GM18505 (cell line): ENCODE measurements around the gene FOXRED2.
A peak's percentile ranks its signal among the peaks of the same experiment; 100 is the strongest.

Experiments used
- ATAC-seq: cut with Tn5 transposase; IDR thresholded peaks from one replicate; pipeline ENCODE4 v1.9.1; 2021; ENCODE audit not compliant: unreplicated experiment
- POLR2A ChIP-seq: IDR thresholded peaks from 4 replicates; pipeline ENCODE4 v1.6.1; 2011; ENCODE audit warnings: borderline replicate concordance; ENCODE audit not compliant: insufficient read depth, insufficient read length; ENCODE audit errors: extremely low read depth

The FOXRED2 gene

DNA sequence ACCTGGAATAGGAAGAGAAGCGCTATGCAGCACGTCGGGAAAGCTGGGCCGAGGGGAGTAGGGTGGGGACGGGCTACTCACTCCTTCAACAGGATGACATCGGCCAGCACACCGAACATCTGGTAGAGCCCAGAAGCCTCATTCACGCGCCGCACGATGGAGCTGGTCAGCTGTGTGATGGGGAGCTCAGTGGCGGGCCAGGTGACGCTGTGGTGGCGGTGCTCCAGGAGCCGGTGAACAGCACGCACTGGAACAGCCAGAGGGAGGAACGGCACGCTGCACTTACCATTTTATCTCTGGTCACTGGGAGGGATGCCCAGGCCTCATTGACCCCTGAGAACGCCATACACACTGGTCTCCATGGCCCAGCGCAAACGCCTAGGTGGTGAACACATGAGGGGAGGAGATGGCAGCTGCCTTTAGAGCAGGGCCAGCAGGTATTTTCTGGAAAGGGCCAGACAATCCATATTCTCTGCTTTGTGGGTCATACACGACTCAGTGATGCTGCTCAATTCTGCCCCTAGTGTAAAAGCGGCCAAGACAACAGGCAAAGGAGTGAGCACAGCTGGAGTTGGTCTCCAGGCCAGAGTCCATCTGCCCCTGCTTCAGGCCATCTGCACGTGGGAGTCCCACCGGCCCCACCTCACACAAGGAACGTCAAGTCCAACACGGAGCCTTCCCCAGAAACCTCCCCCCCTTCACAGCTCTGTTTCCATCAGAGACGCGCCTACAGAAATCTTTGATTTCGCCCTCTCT lies 8.8 kb downstream of the FOXRED2 start:
- ATAC-seq, result no peak
- TF ChIP-seq POLR2A, result no peak

DNA sequence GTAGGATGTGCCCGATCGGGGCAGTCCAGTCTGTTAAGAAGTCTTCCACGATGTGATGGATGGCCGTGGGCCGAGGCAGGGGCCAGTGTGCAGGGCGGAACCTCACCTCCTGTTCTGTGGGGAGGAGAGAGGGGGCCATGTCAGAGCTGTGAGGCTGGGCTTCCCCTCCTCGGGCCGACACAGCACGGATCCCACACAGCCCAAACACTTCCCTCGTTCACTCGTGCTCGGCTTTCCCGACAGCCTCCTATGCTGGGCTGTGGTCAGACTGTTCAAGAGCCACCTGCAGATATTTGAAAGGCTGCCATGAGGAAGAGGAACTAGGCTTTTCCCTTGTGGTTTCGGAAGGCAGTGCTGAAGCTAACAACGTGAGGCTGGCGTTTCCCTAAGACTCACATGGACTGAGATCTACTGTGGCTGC lies 13.1 kb downstream of the FOXRED2 start:
- no peak for ATAC-seq
- no peak for TF ChIP-seq POLR2A

GRCh38 chr22:36492109-36492508 lies 14.7 kb downstream of the FOXRED2 start:
- no peak for ATAC-seq
- no peak for TF ChIP-seq POLR2A

DNA sequence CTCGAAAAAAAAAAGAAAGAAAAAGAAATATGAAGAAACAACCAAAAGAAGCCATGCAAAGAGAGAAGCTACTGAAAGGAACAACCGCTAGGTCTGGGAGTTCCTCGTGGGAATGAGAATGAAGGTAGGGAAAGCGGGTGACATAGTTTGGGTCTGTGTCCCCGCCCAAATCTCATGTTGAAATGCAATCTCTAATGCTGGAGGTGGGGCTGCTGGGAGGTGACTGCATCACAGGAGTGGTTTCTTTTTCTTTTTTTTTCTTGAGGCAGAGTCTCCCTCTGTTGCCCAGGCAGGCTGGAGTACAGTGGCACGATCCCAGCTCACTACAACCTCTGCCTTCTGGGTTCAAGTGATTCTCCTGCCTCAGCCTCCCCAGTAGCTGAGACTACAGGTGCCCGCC lies 15.7 kb downstream of the FOXRED2 start:
- TF ChIP-seq POLR2A, result no peak
- ATAC-seq, result no peak

GRCh38 chr22:36486619-36487384 lies 20.0 kb downstream of the FOXRED2 start:
- no peak for ATAC-seq
- TF ChIP-seq POLR2A, result no peak

- ATAC-seq, result peak; percentile 75
- peak; percentile 96 for TF ChIP-seq POLR2A
Measured at GRCh38 chr22:36481393-36482168, 25.3 kb downstream of the FOXRED2 start, which contains the start of gene TXN2. Gene TXN2, minus strand, starts transcription at chr22:36481640. Its CDS starts 803 bp downstream, at chr22:36480837.

DNA sequence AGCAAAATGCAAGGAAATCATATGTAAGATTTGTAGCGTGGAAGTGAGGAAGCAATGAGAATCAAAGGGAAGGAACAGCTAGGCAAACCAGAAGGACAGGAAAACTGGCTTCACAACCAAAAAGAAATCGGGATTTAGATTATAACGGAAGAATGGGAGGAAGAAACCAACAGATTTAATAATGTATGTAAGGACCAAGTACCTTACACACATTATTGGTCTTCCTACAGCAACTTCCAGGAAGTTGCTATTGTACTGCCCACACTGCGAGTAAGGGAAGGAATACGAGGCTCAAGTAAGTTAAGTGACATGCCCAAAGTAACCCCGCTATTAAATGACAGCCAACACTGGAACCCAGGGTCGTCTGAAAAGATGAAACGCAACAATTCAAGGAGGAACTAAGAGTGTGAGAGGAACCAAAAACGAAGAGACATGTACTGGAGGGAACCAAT lies 25.9 kb downstream of the FOXRED2 start:
- no peak for ATAC-seq
- TF ChIP-seq POLR2A, result no peak

DNA sequence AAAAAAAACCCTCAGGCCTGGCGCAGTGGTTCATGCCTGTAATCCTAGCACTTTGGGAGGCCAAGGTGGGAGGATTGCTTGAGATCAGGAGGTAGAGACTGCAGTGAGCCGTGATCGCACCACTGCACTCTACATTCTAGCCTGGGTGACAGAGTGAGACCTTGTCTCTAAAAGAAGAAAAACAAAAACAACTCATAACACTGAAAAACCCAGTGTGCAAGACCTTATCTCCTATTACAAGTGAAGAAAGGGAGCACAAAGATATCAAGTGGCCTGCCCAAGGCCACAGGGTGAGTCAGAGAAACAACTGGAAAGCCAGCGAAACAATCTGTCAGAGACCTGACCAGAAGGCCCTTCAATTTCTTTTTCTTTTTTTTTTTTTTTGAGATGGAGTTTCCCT lies 27.9 kb downstream of the FOXRED2 start:
- no peak for ATAC-seq
- no peak for TF ChIP-seq POLR2A

GRCh38 chr22:36475341-36475740 lies 31.5 kb downstream of the FOXRED2 start:
- TF ChIP-seq POLR2A, result no peak
- ATAC-seq, result no peak

DNA sequence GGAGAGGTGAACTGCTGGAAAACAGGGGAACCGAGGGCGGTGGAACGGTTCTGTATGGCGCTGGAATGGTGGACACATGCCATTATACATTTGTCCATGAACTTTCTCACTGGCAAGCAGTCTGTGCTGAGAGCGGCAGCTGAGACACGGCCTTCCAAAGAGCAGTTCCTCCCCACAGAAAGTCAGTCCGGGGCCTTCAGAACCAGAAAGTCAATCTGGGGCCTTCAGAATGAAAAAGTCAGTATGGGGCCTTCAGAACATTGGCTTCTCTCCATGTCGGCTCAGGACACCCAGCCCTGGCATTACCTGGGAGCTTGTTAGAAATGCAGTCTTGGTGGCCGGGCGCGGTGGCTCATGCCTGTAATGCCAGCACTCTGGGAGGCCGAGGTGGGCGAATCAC lies 34.2 kb downstream of the FOXRED2 start:
- ATAC-seq, result no peak
- TF ChIP-seq POLR2A, result no peak

DNA sequence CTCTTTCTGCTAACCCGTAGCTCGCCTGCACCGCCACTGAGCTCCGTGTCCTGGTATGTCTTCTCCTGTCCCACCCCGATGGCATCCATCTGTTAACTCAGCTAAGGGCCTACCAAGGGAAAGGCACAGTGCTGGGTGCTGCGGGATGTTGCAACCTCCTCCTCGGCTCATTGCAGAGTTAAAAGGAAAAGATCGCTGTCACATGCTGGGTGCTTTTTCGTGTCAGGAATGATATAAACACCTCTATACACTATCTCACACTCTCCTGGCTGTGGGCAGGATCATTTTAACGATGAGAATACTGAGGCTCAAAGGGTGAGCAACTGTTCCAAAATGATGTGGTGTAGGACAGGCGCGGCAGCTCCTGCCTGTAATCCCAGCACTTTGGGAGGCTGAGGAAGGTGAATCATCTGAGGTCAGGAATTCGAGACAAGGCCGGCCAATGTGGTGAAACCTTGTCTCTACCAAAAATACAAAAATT lies 35.5 kb downstream of the FOXRED2 start:
- ATAC-seq, result no peak
- no peak for TF ChIP-seq POLR2A

- TF ChIP-seq POLR2A, result no peak
- no peak for ATAC-seq
Measured at GRCh38 chr22:36470994-36471331, 35.9 kb downstream of the FOXRED2 start.
